NOMO-1 treated with DMSO at 0.1 percent for 48 hours (cell line): ENCODE results near the gene MRPL39.
A peak's percentile ranks its signal among the peaks of the same experiment; 100 is the strongest.

Source experiments
- DNase-seq: peaks from one replicate; lab custom pipeline; 2025; ENCODE audit not compliant: unreplicated experiment; lab: John Stamatoyannopoulos, UW

Gene MRPL39

GRCh38 chr21:25615880-25616279 lies 8.6 kb upstream of the MRPL39 start:
- DNase-seq, result no peak

- no peak for DNase-seq
Measured at GRCh38 chr21:25614441-25614840, 7.2 kb upstream of the MRPL39 start.

DNA sequence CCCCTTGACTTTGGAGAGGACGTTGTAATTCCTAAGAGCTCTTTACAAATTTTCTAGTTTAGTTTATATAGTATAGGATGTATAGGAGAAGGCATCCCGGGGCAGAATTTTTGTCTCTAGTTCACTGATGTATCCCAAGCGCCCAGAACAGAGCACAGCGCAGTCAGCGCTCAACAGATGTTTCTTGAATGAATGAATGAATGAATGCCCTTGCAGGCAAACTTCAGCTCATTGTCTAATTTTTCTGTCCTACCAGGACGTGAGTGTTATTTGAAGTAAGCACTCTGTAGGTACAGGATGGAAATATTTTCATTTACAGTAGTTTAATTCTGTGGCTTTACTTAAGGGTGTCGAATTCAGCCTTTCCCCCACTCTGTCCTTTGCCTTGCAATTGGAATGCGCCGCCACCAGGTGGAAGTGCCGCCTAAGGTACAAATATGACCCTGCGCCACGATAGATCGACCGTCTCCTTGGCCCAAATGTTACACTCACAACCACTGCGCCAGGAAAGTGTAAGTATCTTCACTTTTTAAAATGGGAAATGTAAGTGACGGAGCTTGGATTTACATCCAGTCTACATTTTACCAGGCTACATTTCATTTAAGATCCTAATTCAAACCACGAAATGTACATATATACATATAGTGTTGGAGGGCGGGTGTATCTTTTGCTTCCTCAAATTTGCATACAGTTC lies 910 bp upstream of the MRPL39 start:
- DNase-seq, result peak; percentile 72

DNA sequence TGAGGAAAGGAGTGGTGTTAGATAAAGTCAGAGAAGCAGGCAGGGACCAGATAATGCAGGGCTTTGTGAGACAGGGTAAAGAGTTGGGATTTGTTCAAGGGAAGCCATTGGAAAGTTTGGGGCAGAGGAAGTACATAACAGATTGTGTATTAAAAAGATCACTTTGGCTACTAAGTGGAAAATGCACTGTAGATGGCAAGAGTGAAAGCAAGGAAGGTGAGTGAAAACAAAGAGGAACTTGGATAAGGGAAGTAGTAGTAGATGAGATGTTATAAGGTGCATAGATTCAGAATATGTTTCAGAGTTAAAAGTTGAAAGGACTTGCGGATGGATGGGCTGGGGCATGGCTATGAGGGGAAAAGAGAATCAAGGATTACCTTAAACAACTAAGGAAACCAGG lies 17.4 kb downstream of the MRPL39 start:
- DNase-seq, result peak; percentile 17

DNA sequence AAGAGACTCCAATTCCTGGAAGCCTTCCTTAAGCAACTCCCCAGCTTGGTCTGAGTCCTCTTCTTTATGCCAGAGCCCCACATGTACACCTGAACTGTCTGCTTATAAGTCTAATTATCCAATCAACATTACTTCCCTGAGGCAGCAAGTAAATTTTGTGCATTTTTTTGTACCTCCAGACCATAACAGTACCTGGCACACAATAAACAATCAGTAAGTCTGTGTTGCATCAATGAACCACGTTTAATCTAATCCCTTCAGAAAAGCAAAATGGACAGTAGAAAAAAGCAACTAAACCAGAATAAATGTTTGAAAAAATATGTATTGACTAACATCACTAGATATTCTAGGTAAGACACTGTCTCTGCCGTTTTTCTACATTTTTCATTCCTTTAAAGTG lies 20.5 kb downstream of the MRPL39 start:
- DNase-seq, result no peak

DNA sequence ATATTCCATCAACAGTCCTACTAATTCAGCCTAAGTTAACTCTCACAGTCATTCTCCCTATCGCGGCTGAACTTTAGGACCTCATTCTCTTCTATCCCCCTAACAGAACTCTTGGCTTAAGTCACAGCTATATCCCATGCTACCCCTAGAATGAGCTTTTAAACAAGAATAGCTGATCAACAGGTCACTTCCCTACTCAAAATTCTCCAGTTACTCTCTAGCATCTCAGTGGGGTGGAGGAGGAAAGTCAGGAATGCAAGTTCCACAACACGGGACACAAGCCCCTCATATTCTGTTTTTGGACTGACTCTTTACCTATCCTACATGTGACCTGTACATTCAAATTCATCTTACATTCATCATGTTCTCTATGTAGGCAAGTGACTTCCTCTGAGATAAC lies 21.0 kb downstream of the MRPL39 start:
- no peak for DNase-seq

- no peak for DNase-seq
Measured at GRCh38 chr21:25584833-25585676, 22.2 kb downstream of the MRPL39 start.

GRCh38 chr21:25583370-25584130 lies 23.7 kb downstream of the MRPL39 start:
- DNase-seq, result no peak

DNA sequence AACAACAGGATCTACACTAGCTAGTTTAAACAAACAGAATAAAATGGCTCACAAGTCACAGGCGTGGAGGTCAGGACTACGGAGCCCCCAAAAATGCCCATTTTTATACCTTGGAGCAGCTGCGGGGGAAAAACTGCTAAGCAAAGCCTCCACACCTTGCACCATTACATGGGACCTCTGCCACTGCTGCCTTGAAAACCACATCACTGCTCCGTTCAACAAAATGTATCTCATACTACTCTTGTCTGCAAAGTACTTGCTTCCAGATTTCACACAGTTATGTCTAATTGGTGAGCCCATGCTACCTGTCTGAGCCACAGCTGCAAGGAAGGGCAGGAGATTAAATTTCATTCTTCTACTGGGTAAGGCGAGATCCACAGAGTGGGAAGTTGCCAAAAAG lies 24.4 kb downstream of the MRPL39 start:
- DNase-seq, result no peak

DNA sequence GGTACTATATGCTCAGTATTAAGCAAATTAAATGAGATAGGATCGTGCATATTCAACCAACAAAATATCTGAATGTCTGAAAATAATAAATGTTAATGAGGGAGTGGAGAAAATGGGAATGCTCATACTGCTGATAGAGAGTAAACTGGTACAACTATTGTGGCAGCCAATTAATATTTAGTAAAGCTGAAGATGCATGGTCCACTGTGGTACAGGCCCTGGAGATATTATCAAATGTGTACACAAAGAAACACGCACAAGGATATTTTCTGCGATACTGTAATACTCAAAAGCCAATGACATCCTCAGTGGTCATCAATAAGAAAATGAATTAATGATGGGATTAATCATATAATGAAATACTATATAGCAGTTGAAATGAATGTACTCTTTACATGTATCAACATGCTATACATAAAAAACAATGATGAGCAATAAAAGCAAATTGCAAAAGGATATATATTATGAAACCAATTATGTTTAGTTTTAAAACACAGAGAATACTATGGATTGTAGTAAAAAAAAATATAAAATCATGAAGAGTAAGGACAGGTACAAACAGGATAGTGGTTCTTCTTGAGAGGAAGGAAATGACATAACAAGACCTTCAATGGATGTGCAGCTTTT lies 25.0 kb downstream of the MRPL39 start:
- no peak for DNase-seq

- DNase-seq, result no peak
Measured at GRCh38 chr21:25581582-25581981, 25.7 kb downstream of the MRPL39 start.

DNA sequence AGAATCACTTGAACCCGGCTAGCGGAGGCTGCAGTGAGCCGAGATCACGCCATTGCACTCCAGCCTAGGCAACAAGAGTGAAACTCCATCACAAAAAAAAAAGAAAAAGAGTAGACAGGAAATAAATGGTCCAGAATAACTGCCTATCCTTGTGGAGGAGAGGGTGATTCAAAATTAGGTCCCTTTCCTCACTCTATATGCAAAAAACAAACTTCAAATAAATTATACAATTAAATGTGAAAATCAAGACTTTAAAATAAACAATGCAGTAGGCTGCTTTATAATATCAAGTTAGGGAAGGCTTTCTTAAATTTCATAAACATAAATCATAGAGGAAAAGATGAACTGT lies 26.4 kb downstream of the MRPL39 start:
- no peak for DNase-seq

- no peak for DNase-seq
Measured at GRCh38 chr21:25579226-25580013, 27.9 kb downstream of the MRPL39 start.

DNA sequence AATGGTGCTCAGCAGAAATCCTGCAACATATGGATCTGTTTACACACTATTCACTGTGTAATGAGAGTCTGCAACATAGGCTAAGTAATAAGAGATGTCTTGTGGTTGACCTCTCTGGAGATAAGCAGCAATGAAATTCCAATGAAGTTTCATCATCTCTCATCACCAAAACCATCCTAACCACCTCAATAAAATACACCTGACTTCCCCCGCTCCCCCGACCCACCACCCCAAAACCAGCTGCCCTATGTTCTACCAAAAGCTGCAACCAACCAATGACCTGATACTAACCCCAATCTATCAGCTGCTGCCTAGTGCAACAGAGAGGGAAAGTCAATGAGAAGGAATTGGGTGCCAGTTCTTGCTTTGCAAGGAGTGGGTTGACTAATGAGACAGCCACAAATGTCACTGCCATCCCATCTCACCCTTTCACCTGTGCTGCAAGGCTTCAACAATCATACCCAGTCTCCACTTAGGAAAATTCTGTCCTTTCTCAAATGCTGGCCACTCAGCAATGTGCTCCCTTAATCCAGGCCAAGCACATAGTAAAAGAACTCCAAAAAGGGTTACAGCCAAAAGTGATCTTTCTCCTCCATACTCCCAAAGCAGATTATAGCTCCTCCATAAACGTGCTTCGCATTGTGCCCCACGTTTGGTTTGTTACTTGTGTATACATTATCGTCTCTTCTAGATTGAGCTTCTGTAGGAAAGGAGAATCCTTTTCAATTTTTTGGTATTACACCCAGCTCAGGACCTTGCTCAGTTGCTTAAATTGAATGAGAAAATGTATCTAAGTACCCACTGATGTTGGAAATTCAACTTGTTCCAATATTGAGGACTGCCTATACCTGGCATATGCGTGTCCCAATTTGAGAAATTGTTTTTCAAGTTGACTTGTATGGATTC lies 29.0 kb downstream of the MRPL39 start:
- no peak for DNase-seq

- no peak for DNase-seq
Measured at GRCh38 chr21:25577424-25578055, 29.7 kb downstream of the MRPL39 start.

DNA sequence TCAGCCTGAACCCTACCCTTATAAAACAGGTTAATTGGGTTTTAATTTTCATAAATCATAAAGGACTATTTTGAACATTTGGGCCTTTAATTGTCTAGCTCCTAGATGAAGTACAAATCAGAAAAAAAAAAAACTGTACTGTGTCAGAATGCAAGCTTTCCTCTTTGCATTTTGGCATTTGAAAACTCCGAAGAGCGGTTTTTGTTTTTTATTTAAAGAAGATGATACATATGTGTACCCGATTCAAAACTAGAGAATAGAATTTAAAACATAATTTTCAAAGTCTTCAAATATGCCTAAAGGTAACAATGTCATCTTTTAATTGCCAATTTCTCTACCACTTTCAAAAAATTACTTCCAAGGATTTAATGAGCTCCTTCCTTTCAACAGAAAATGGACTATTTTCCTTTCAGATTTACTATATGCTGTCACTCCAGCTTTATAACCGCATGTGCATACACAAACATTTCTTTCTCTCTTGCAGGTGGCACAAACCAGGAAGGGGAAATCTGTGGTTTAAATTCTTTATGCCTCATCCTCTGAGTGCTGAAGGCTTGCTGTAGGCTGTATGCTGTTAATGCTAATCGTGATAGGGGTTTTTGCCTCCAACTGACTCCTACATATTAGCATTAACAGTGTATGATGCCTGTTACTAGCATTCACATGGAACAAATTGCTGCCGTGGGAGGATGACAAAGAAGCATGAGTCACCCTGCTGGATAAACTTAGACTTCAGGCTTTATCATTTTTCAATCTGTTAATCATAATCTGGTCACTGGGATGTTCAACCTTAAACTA lies 33.7 kb downstream of the MRPL39 start:
- no peak for DNase-seq

DNA sequence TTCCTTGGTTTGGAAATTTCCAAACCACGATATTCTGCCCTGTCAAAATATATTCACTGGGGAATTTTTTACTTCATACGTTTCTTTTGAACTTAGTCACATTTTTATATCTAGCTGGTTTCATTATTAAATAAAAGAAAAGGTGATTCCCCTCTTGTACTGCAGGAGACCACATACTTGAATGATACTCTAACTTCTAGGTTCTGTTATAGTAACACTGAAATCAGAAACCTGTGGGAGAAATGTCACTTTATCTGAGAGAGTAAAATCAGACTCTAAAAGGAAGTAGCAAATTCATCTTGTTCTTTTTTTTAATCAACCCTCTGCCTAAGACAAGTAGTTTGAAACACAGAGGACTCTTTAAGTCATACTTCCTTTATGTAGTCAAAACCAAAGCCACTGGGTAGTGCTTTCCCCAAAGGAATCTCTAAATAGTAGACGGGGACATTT lies 34.4 kb downstream of the MRPL39 start:
- no peak for DNase-seq

DNA sequence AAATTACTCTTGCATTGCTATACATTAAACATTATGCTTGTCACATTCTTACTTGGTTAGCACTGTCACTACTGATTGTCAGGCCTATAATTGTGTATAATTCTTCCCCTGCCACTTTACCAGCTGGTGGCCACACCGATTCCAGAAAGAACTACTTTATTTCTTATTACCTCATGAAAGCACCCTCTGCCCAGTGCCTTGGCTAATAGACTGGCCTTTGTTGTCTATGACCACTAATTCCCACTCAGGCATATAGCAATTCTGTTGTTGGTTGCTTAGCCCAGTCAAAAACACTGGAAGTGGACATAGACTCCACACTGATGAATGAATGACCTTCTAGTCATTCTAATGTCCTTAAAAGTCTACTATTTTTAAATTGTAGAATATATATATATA lies 35.6 kb downstream of the MRPL39 start:
- no peak for DNase-seq
